NCI-H1417 treated with DMSO at 0.1 percent for 48 hours (cell line): Measurements from ENCODE around the gene ACP7.
"Not testable (repeated sequence)": the region's sequence is repeated elsewhere in the genome, so short reads cannot be mapped to it uniquely, and the experiment has no call there.

Experiments
- DNase-seq: peaks from one replicate; lab custom pipeline; 2025; lab: John Stamatoyannopoulos, UW

ACP7 gene

GRCh38 chr19:39109641-39110040 is 25.5 kb downstream of the ACP7 start:
- no peak for DNase-seq

DNA sequence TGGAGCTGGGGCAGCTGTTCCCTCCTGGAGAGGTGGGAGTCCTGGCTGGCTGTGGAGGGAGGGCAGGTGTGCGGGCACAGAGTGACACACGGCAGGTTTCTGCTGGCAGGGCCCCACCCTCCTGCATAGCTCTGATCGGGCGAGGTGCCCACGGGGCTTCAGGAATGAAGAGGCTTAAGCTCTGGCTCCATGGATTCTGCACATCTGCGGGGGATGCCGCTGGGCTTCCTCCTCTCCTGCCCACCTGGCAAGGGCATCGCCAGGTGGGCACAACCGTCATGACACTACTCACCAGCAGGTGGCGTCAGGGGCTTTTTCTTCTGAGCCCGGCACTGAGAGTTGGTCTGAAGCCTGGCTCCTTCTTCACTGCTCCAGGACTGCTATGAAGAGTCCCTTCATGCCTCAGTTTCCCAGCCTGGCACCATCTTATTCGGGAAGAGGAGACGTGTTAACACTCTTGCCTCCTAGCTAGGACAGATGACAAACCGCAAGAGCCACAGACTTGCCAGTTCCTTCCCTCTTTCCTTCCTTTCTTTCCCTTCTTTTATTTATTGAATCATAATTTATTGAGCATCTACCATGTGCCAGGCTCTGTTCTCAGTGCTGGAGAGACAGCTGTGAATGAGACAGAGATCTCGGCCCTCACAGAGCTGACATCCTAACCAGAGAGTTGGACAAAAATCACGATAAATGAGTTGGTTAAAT is 26.2 kb downstream of the ACP7 start:
- DNase-seq = no peak

DNA sequence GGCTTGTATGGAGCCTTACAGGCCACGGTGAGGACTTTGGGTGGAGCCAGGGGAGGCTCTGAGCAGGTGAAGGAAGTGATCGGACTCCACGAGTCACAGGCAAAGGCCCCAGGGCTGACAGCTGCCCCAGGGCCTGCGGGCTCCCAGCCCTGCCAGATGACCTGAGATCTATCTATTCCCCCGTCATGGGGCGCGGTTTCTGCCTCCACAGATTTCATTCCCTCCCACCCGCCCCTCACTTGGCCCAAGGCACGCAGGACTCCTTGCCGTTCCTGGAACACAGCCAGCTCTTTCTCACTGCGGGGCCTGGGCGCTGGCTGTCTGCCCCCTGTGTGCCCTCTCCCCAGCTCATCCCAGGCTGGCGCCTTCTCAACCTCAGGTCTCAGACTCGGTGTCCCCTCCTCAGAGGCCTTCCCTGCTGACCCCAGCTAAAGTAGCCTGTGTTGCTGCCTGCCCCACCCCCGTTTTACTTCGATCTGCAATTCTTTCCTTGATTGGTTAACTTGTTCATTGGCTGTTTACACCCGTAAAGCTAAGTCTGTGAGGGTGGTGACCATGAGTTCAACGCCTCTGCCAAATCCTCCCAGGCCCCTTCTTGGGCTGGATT is 27.5 kb downstream of the ACP7 start:
- DNase-seq = no peak

DNA sequence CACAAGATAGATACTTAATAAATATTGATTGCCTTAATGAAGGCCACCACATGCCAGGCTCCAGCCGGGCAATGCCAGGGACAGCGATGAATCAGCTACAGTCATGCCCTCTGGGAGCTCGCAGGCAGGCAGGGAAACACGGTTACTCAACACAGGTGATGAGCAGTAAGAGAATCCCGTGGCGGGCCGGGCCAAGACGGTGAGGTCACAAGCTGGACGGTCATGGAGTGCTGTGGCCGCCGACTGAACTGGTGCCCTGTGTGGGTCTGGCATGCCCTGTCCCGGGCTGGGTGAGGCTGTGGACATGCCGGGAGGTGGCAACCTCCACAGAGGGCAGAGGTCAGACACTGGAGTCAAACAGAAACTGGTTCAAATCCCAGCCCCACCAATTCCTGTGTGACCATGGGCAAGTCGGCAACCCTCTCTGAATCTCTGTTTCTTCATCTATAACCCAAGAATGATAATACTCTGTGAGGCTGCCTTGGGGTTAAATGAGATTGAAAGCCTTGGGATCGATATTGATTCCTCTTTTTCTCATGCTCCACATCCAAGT is 28.2 kb downstream of the ACP7 start:
- no peak for DNase-seq

DNA sequence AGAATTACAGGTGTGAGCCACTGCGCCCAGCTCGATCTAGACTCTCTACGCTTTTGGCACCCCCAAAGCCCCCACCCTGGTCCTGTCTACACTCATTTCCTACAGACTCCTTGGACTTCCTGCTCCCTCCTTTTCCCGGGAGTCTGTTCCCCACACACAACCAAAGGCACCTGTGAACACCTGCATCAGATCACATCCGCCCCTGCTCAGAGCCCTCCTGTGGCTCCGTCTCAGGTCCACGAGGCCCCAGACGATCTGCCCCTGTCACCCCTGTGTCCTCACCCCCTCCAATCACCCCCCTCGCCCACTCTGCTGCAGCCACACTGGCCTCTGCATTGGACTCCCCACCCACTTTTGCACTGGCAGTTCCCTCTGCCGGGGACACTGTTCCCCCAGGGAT is 29.0 kb downstream of the ACP7 start:
- no peak for DNase-seq

DNA sequence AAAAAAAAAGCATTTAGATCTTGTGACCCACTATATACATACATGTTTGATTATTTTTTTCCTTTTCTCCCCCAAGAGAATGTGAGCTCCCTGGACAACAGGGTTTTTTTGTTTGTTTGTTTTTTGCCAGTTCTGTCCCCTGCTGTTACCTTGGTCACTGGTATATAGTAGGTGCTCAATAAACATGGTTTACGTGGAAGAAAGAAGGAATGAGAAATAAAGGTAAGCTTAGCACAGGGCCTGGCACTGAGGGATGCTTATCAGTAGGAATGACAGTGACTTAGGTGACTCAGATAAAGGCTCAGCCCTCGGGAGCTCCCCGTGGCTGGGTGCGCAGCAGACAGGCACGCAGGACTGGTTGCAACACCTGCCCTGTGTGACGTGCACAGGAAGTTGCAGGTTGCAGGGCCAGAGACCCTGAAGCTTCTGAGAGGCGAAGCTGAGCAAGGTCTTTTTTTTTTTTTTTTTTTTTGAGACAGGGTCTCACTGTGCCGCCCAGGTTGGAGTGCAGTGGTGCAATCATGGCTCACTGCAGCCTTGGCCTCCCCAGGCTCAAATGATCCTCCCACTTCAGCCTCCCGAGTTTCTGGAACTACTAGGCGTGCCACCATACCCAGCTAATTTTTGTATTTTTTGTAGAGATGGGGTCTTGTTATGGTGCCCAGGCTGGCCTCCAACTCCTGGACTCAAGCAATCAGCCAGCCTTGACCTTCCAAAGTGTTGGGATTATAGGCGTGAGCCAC is 31.1 kb downstream of the ACP7 start:
- no peak for DNase-seq

- DNase-seq = not testable (repeated sequence)
Measured at GRCh38 chr19:39117023-39117422, 32.9 kb downstream of the ACP7 start.

- no peak for DNase-seq
Measured at GRCh38 chr19:39119830-39120229, 35.7 kb downstream of the ACP7 start.

GRCh38 chr19:39122934-39123731 is 39.0 kb downstream of the ACP7 start:
- DNase-seq = no peak

DNA sequence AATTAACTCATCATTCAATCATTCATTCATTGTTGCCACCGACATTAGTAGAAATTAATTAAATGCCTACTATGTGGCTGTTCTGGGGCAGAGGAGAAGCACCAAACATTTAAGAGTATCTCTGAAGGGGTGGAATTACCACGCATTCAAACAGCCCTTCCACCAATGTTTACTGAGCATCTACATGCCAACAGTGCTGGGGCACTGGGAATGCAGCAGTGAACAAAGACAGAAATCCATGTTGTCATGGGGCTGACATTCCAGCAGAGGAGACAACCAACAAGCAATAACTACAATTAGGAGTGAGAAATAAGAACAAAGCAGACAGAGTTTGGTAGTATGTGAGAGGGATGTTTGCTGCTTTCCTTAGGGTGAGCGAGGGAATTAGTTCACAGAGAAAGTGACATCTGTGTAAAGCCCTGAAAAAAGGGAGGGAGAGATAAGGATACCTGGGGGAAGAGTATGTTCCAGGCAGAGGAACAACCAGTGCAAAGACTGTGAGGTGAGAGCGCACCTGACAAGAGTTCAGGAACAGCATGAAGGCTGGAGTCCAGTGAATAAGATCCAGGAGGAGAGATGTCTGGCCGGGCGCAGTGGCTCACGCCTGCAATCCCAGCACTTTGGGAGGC is 40.1 kb downstream of the ACP7 start:
- no peak for DNase-seq

- no peak for DNase-seq
Measured at GRCh38 chr19:39125199-39125553, 41.0 kb downstream of the ACP7 start.

- DNase-seq = peak; percentile 89
Measured at GRCh38 chr19:39125554-39126311, 41.6 kb downstream of the ACP7 start, which contains the start of gene PAK4. TSS of gene PAK4 (plus strand) at chr19:39125786. CDS start at chr19:39169554, 43,768 bp downstream.

DNA sequence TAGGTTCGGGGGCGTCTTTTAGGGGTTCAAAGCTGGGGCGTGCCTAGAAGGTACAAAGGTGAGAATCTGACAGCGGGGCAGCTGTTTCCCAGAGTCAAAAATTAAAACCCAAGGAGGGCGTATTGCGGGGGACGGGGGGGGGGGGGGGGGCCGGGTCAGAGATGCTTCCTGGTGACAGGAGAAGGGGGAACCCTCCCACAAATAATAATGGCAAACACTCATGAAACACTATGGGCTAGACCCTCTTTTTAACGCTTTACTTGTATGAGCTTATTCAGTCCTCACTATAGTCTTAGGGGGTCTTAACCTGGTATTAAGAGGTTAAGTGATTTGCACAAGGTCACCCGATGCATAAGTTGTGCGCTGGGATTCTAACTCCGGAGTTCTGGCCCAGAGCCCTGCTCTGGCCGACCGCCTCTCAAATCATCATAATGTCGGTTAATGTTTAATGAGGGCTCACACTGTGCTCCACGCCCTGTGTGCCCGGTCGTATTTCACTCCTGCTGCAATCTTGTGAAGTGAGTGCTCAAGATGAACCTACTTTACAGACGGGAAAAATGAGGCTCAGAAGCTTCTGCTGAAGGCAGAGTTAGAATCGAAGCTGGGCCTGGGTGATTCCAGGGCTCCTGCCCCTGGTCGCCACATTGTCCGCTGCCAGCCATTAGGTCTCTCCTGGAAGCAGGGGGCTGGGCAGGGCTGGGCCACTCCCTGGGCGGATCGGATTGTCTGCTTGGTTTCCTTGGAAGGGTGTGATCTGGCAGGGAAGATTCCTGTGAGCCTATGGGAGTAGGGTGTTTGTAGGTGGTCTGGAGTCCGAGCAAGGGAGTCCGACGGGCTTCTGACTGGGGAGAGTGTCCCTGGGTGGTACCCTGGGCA is 42.4 kb downstream of the ACP7 start:
- DNase-seq = no peak

DNA sequence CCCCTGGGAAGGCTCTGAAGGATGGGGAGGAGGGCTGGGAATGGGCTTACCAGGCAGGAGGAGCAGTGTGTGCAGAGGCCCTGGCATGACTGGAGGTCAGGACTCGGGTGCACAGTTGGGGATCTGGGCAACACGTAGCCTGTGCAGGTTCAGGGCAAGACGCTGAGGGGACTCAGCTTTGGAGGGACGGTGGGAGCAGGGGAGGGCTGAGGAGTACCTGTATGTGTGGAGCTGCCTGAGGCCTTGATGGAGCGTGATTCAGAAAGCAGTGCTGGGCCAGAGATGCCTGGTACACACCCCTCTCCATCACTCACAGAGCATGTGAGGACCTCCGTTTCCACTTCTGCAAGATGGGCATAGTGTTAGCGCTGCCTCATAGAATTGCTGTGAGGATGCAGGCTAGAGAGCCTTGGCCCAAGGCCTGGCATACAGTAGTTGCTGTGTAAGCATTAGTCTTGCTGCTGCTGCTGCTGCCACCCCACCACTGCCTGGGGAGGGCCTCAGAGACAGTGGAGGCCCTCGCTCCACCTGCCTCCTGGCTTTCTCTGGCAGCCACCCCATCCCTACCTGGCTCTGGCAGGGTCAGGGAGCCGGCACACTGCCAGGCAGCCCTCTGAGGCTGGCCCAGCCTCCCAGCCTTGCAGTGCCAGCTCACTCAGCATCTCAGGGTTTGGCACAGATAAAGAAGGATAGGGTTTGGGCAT is 43.8 kb downstream of the ACP7 start:
- DNase-seq = no peak

DNA sequence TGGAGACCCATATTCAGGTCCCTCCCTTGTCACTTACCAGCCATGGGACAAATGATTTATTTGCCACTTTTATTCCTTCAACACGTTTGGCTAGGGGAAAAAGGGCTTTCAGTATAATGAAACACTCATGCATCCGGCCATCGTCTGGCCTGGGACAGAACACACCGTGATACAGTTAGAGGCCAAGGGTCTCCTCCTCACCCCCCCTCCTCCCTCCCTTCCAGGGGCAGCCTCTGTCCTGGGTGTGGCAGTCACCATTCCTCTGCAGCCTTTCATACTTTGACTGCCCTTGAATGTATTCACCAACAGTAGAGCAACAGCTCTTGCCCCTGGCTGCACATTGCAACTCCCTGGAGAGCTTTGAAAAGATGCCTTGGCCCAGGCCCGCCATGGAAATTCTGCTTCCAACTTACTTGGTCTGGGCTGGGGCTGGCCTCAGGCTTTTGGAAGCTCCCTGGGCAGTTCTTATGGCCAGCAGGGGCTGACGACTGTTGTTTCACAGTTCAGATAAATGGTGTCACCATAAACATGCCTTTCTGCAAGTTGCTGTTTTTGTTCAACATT is 44.4 kb downstream of the ACP7 start:
- no peak for DNase-seq

DNA sequence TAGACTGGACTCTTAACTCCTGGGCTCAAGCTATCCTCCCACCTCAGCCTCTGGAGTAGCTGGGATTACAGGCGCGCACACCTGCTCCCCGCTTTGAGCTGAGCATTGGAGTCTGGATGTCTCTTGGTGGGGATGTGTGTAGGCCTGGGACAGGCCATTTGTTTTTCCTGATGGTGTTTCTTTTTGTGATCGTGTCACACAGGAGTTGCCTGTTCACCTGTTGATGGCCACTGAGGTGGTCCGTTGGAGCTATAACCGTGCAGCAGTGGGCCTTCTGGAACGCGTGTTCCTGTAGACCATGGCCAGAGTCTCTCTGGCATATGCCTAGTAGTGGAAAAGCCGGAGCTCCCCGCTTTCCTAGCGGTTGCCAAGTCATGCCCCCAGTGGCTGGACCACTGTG is 44.9 kb downstream of the ACP7 start:
- no peak for DNase-seq

DNA sequence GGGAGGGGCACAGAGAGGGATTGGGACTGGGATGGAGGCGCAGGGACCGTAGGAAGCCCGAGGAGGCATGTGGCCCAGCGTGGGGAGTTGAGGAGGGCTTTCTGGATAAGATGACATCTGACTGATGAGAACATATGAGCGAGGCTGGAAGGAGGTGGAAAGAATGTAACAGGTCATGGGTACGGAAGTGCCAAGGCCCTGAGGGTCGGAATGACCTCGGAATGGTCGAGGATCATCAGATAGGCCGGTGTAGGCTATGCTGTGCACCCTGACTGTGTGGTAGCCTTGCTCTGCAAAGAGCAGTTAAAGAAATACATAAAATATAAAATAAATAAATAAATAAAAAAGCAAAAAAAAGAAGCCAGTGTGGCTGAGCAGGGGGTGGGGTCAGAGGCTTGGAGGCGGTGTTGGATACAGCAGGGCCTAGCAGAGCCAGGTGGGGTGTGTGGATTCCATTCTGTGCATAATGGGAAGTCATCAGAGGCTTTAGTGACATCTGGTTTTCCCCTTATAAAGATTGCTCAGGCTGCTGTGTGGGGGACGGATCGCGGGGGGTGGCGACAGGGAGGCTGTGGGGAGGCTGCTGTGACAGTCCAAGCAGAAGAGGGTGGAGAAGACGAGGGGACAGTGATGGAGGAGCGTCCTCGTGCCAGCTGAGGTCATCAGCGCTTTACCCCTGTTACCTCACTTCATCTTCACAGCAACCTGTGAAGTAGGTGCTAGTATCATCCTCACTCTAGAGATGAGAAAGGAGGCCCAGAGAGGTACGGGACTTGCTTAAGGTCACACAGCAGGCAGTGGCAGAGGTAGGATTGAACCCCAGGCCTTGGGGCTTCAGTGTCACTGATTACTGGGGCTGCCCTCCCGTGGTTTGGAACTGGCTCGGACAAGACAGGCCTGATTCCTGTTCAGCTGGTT is 46.4 kb downstream of the ACP7 start:
- no peak for DNase-seq

DNA sequence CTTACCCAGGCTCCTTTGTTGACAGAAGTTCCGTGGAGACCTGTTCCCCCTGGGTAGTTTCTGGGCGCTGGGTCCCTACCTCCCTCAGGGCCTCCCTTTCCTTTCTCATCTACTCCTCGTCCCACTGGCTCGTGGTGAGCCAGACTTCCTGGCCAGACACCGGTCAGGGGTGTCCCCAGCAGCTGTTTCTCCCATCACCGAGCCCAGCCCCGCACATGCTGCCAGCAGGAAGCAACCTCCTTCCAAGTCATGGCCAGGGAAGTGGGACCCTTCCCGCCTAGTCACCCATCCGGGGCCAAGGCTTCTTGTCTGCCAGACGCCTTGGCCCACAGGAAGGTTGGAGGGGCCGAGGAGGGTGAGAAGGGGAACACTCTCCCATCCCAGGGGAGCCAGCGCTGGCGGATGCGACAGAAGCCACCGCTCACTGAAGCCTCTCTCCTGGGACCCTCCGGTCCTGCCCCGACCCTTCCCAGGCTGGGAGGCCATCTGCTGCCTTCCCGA is 47.1 kb downstream of the ACP7 start:
- no peak for DNase-seq
